Liver (tissue), 9 donors: ENCODE measurements around the gene DSCAML1. TPM values are rescaled to one million over a fixed set of nuclear protein-coding genes. Genes with fewer than 3 reads are reported as not detected.

Experiments used
- DNase-seq: peaks from one replicate; pipeline ENCODE4 v3.0.0-alpha.2; 2017; ENCODE audit warnings: low spot score
- H3K27ac ChIP-seq, 2 donors: one replicate each; pipeline ENCODE4 v1.7.0; 2013; ENCODE audit warnings: inconsistent platforms in 2 of 2, low read length in 2 of 2, control low read depth in 1 of 2, low read depth in 1 of 2, mild to moderate bottlenecking in 1 of 2
- H3K27me3 ChIP-seq, 4 donors: one replicate each; pipeline versions ENCODE4 v1.6.1 to v1.7.0; 2013; ENCODE audit warnings: low read length in 3 of 4, inconsistent platforms in 1 of 4, mild to moderate bottlenecking in 1 of 4, moderate library complexity in 1 of 4; ENCODE audit not compliant: control insufficient read depth in 4 of 4, insufficient read depth in 4 of 4
- H3K36me3 ChIP-seq, 4 donors: one replicate each; pipeline versions ENCODE4 v1.6.1 to v1.7.0; 2013; ENCODE audit warnings: low read length in 3 of 4, mild to moderate bottlenecking in 3 of 4, low read depth in 1 of 4, moderate library complexity in 1 of 4; ENCODE audit not compliant: control insufficient read depth in 4 of 4, insufficient read depth in 3 of 4
- H3K4me1 ChIP-seq, 4 donors: one replicate each; pipeline versions ENCODE4 v1.6.1 to v1.7.0; 2013; ENCODE audit warnings: low read length in 3 of 4, mild to moderate bottlenecking in 3 of 4, moderate library complexity in 1 of 4; ENCODE audit not compliant: control insufficient read depth in 4 of 4, insufficient read depth in 4 of 4
- H3K4me3 ChIP-seq, 3 donors: one replicate each; pipeline versions ENCODE4 v1.6.1 to v1.7.0; 2013; ENCODE audit warnings: low read length in 3 of 3, control low read depth in 1 of 3, low read depth in 1 of 3, mild to moderate bottlenecking in 1 of 3
- H3K9ac ChIP-seq, 2 donors: one replicate each; pipeline ENCODE4 v1.7.0; 2013; ENCODE audit warnings: low read length in 2 of 2, mild to moderate bottlenecking in 2 of 2, moderate library complexity in 2 of 2, control low read depth in 1 of 2, low read depth in 1 of 2
- H3K9me3 ChIP-seq, 4 donors: one replicate each; pipeline versions ENCODE4 v1.6.1 to v1.7.0; 2013; ENCODE audit warnings: low read length in 3 of 4; ENCODE audit not compliant: control insufficient read depth in 4 of 4
- FOXA1 ChIP-seq: IDR thresholded peaks from 2 replicates; pipeline ENCODE4 v1.6.1; 2016; ENCODE audit warnings: antibody characterized with exemption
- FOXA2 ChIP-seq: IDR thresholded peaks from 2 replicates; pipeline ENCODE4 v1.6.1; 2016; ENCODE audit warnings: antibody characterized with exemption
- GABPA ChIP-seq, 2 donors: IDR thresholded peaks in 1 of 2; conservative IDR thresholded peaks in 1 of 2; 2 replicates each; pipeline ENCODE4 v1.6.1; 2016; ENCODE audit warnings: antibody characterized with exemption in 2 of 2, mild to moderate bottlenecking in 1 of 2, moderate library complexity in 1 of 2
- HNF4A ChIP-seq, 2 donors: conservative IDR thresholded peaks; 2 replicates each; pipeline ENCODE4 v1.6.1; 2016; ENCODE audit warnings: antibody characterized with exemption in 2 of 2, mild to moderate bottlenecking in 2 of 2
- HNF4G ChIP-seq: IDR thresholded peaks from 2 replicates; pipeline ENCODE4 v1.6.1; 2016; ENCODE audit warnings: antibody characterized with exemption
- JUND ChIP-seq, 2 donors: IDR thresholded peaks; 2 replicates each; pipeline ENCODE4 v1.6.1; 2016; ENCODE audit warnings: antibody characterized with exemption in 2 of 2
- MAX ChIP-seq: IDR thresholded peaks from 2 replicates; pipeline ENCODE4 v1.6.1; 2016; ENCODE audit warnings: antibody characterized with exemption
- NR2F2 ChIP-seq: IDR thresholded peaks from 2 replicates; pipeline ENCODE4 v1.6.1; 2016; ENCODE audit warnings: antibody characterized with exemption
- RAD21 ChIP-seq, 2 donors: IDR thresholded peaks; 2 replicates each; pipeline ENCODE4 v1.6.1; 2016; ENCODE audit warnings: antibody characterized with exemption in 2 of 2, mild to moderate bottlenecking in 2 of 2
- RXRA ChIP-seq, 2 donors: IDR thresholded peaks; 2 replicates each; pipeline ENCODE4 v1.6.1; 2017 to 2018; ENCODE audit warnings: antibody characterized with exemption in 2 of 2, mild to moderate bottlenecking in 1 of 2
- SP1 ChIP-seq: IDR thresholded peaks from 2 replicates; pipeline ENCODE4 v1.6.1; 2018; ENCODE audit warnings: antibody characterized with exemption, mild to moderate bottlenecking
- TAF1 ChIP-seq: conservative IDR thresholded peaks from 2 replicates; pipeline ENCODE4 v1.6.1; 2016; ENCODE audit warnings: antibody characterized with exemption, mild to moderate bottlenecking
- YY1 ChIP-seq: IDR thresholded peaks from 2 replicates; pipeline ENCODE4 v1.6.1; 2016; ENCODE audit warnings: antibody characterized with exemption, mild to moderate bottlenecking
- WGBS: extraction: QIAGEN DNeasy Blood & Tissue Kit; methylation state at CpG from one replicate; pipeline ENCODE4 v1.1.7; 2013; 5-methylcytosine and 5-hydroxymethylcytosine counted together
- polyA plus RNA-seq, 2 donors: library from polyadenylated mRNA; stranded (reverse) in 1 of 2; unstranded in 1 of 2; fragments of 200-250 nt in 1 of 2; fragments of >200 nt in 1 of 2; fragmentation: Nextera tagmentation in 1 of 2; extraction: Ambion mirVana in 1 of 2; gene quantifications; one replicate each; pipeline versions ENCODE4 v1.2.1 to v1.2.3, GENCODE V29; 2013 to 2015
- total RNA-seq, 2 donors: library from RNA; depleted of rRNA; stranded (reverse); fragments of >200 nt; gene quantifications; one replicate each; pipeline ENCODE4 v1.2.3, GENCODE V29; 2014
- TF ChIP-seq, protein P1 (sequence below): IDR thresholded peaks from 2 replicates; pipeline ENCODE4 v1.6.1; 2016; ENCODE audit warnings: antibody characterized with exemption, mild to moderate bottlenecking
- TF ChIP-seq, protein P2 (sequence below): IDR thresholded peaks from 2 replicates; pipeline ENCODE4 v1.6.1; 2016; ENCODE audit warnings: antibody characterized with exemption
- TF ChIP-seq, protein P3 (sequence below): fragments of 150-350 bp; IDR thresholded peaks from 2 replicates; pipeline ENCODE4 v1.5.1; 2017; ENCODE audit warnings: improper control_type of control experiment, low read depth, low read length; ENCODE audit not compliant: missing input control
- donor health status: healthy.
- donor health status: healthy.
- donor health status: healthy.
- donor health status: healthy.
- donor health status: healthy.

Gene DSCAML1
- total and polyA plus RNA-seq, 4 donors, result 0.07 to 0.42 (median 0.20) TPM

DNA sequence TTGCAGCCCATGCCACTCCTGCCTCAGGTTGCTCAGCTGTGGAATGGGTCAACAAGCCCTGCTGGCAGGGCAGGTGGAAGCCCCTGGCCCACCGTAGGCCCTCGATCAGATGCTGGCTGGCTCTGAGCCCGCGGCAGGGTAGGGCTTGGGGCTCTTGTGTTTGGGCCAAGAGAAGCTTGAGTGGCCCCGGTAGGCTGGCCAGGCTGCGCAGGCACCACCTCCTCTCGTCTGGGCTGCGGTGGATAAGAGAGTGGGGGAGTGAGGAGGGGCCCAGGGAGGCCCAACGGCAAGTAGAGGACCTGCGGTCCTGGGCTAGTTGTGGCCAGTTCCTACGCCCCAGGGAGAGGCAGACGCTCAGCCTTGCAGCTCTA, 354.2 kb downstream of the DSCAML1 start (continued):
- TF ChIP-seq, protein P1, sequence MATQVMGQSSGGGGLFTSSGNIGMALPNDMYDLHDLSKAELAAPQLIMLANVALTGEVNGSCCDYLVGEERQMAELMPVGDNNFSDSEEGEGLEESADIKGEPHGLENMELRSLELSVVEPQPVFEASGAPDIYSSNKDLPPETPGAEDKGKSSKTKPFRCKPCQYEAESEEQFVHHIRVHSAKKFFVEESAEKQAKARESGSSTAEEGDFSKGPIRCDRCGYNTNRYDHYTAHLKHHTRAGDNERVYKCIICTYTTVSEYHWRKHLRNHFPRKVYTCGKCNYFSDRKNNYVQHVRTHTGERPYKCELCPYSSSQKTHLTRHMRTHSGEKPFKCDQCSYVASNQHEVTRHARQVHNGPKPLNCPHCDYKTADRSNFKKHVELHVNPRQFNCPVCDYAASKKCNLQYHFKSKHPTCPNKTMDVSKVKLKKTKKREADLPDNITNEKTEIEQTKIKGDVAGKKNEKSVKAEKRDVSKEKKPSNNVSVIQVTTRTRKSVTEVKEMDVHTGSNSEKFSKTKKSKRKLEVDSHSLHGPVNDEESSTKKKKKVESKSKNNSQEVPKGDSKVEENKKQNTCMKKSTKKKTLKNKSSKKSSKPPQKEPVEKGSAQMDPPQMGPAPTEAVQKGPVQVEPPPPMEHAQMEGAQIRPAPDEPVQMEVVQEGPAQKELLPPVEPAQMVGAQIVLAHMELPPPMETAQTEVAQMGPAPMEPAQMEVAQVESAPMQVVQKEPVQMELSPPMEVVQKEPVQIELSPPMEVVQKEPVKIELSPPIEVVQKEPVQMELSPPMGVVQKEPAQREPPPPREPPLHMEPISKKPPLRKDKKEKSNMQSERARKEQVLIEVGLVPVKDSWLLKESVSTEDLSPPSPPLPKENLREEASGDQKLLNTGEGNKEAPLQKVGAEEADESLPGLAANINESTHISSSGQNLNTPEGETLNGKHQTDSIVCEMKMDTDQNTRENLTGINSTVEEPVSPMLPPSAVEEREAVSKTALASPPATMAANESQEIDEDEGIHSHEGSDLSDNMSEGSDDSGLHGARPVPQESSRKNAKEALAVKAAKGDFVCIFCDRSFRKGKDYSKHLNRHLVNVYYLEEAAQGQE, result no peak
- TF ChIP-seq YY1 (no peak), GABPA (IDR thresholded peaks at IDR 0.05 in 1 of 2, conservative IDR thresholded peaks at IDR 0.05 in 1 of 2) (no peak), FOXA2 (no peak)

DNA sequence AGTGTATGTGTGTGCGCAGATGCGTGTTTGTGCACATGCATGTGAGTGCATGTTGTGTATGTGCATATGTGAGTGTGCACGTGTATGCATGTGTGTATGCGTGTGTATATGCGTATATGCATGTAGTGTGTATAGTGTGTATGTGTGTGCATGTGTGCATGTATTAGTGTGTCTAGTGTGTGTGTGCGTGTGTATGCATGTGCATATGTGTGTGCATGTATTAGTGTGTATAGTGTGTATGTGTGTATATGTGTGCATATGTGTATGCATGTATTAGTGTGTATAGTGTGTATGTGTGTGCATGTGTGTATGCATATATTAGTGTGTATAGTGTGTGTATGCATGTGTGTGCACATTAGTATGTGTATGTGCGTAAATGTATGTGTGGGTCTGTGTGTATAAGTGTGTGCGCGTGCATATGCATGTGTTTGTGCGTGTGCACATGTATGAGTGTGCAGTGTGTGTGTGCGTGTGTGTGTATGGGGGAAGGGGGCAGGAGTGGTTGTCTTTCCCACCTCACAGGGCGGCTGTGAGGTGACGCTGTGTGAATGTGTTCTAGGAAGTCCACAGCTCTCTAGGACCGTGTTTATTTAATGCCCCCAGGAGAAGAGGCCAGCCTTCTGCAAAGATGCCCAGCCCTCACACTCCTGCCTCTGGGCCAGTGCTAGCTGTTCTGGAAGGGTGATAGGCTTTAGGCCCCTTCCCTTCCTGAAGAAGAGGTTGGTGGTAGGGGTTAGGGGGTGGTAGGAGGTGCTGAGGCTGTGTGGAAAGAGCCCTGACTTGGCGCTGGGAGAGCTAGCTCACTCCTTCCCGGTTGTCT, 354.8 kb downstream of the DSCAML1 start:
- TF ChIP-seq JUND (IDR thresholded peaks at IDR 0.05), result no peak
- TF ChIP-seq, protein P2, sequence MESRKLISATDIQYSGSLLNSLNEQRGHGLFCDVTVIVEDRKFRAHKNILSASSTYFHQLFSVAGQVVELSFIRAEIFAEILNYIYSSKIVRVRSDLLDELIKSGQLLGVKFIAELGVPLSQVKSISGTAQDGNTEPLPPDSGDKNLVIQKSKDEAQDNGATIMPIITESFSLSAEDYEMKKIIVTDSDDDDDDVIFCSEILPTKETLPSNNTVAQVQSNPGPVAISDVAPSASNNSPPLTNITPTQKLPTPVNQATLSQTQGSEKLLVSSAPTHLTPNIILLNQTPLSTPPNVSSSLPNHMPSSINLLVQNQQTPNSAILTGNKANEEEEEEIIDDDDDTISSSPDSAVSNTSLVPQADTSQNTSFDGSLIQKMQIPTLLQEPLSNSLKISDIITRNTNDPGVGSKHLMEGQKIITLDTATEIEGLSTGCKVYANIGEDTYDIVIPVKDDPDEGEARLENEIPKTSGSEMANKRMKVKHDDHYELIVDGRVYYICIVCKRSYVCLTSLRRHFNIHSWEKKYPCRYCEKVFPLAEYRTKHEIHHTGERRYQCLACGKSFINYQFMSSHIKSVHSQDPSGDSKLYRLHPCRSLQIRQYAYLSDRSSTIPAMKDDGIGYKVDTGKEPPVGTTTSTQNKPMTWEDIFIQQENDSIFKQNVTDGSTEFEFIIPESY, result no peak
- no peak for TF ChIP-seq HNF4G
- TF ChIP-seq TAF1, result no peak
- TF ChIP-seq FOXA1, result no peak
- no peak for TF ChIP-seq NR2F2
- no peak for TF ChIP-seq MAX
- no peak for TF ChIP-seq RAD21 (IDR thresholded peaks at IDR 0.05)
- TF ChIP-seq, protein P1, result no peak
- TF ChIP-seq SP1, result no peak
- no peak for TF ChIP-seq RXRA (IDR thresholded peaks at IDR 0.05)
- no peak for TF ChIP-seq FOXA2
- TF ChIP-seq, protein P3, sequence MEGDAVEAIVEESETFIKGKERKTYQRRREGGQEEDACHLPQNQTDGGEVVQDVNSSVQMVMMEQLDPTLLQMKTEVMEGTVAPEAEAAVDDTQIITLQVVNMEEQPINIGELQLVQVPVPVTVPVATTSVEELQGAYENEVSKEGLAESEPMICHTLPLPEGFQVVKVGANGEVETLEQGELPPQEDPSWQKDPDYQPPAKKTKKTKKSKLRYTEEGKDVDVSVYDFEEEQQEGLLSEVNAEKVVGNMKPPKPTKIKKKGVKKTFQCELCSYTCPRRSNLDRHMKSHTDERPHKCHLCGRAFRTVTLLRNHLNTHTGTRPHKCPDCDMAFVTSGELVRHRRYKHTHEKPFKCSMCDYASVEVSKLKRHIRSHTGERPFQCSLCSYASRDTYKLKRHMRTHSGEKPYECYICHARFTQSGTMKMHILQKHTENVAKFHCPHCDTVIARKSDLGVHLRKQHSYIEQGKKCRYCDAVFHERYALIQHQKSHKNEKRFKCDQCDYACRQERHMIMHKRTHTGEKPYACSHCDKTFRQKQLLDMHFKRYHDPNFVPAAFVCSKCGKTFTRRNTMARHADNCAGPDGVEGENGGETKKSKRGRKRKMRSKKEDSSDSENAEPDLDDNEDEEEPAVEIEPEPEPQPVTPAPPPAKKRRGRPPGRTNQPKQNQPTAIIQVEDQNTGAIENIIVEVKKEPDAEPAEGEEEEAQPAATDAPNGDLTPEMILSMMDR, result no peak
- TF ChIP-seq YY1, result no peak
- TF ChIP-seq GABPA (IDR thresholded peaks at IDR 0.05 in 1 of 2, conservative IDR thresholded peaks at IDR 0.05 in 1 of 2), result no peak
- TF ChIP-seq HNF4A (conservative IDR thresholded peaks at IDR 0.05), result no peak
- Histone ChIP-seq H3K9me3 (no peaks in the 10 kb centered on the region), H3K4me3 (no peak overlapping the region), H3K27me3 (no peaks in the 10 kb centered on the region), H3K27ac (no peak overlapping the region), H3K4me1 (no peaks in the 10 kb centered on the region), H3K9ac (no peak overlapping the region), H3K36me3 (no peaks in the 10 kb centered on the region)
- 87% methylated on average over 16 of the region's 16 CpGs for WGBS
- no peak for DNase-seq
